Psoas muscle (tissue), 8 donors: ENCODE results near the gene CCZ1B. TPM values are rescaled to one million over a fixed set of nuclear protein-coding genes. Genes with fewer than 3 reads are reported as not detected.
"Not testable (repeated sequence)": the region's sequence is repeated elsewhere in the genome, so short reads cannot be mapped to it uniquely, and the experiment has no call there.

Experiments used
- ATAC-seq, 4 donors: fragments of 200-7000 bp; cut with Tn5 transposase; one replicate each; pipeline ENCODE4 v1.9.1; 2020; ENCODE audit warnings: moderate library complexity in 3 of 4, mild to moderate bottlenecking in 2 of 4
- DNase-seq, 2 donors: peaks; one replicate each; pipeline ENCODE4 v3.0.0-alpha.2; 2020
- H3K27ac ChIP-seq: fragments of 200-600 bp; one replicate; pipeline ENCODE4 v1.8.0; 2022
- H3K27me3 ChIP-seq, 3 donors: fragments of 200-600 bp in 1 of 3; one replicate each; pipeline versions ENCODE4 v1.6.1 to v1.8.0; 2013 to 2022; ENCODE audit warnings: low read length in 2 of 3, mild to moderate bottlenecking in 2 of 3, moderate library complexity in 1 of 3; ENCODE audit not compliant: insufficient read depth in 3 of 3
- H3K36me3 ChIP-seq, 2 donors: fragments of 200-600 bp in 1 of 2; one replicate each; pipeline versions ENCODE4 v1.6.1 to v1.8.0; 2013 to 2022; ENCODE audit warnings: low read depth in 1 of 2, mild to moderate bottlenecking in 1 of 2, moderate library complexity in 1 of 2; ENCODE audit not compliant: insufficient read depth in 1 of 2
- H3K4me1 ChIP-seq: fragments of 200-600 bp; one replicate; pipeline ENCODE4 v1.8.0; 2022
- H3K4me3 ChIP-seq: fragments of 200-600 bp; one replicate; pipeline ENCODE4 v1.8.0; 2022; ENCODE audit warnings: mild to moderate bottlenecking
- H3K9me3 ChIP-seq: fragments of 200-600 bp; one replicate; pipeline ENCODE4 v1.8.0; 2022
- WGBS, 3 donors: extraction: QIAGEN DNeasy Blood & Tissue Kit; methylation state at CpG; one replicate each; pipeline versions ENCODE4 v1.1.6 to v1.1.7; 2013; 5-methylcytosine and 5-hydroxymethylcytosine counted together
- intact Hi-C, 2 donors: fragments of 100-400 bp; cut with DNase I; formaldehyde crosslinking; loops; one replicate each; pipeline versions ENCODE4 v1.11.0 to v1.14.2; 2022
- long read RNA-seq, 2 donors: library from polyadenylated mRNA; unstranded; transcript quantifications; one replicate each; pipeline ENCODE4 v2.0.0, GENCODE V29; 2021
- polyA plus RNA-seq, 3 donors: library from polyadenylated mRNA; stranded (reverse); fragments of 200-250 nt; gene quantifications; one replicate each; pipeline ENCODE4 v1.2.3, GENCODE V29; 2013
- total RNA-seq, 4 donors: library from RNA; stranded (reverse); fragmentation: NEBNext Ultra II Directional in 2 of 4; extraction: Animal tissue kit (Norgen Biotek cat#: 25700) in 2 of 4; gene quantifications; one replicate each; pipeline versions ENCODE4 v1.2.1 to v1.2.4, GENCODE V29; 2021 to 2023
- TF ChIP-seq, protein P1 (sequence below): fragments of 200-600 bp; IDR thresholded peaks from one replicate; pipeline ENCODE4 v1.8.0; 2022; ENCODE audit warnings: antibody characterized with exemption
- donor health status: healthy with polysubstance abuse.
- donor health status: DM: no; HTN: no; CAD: no; lungs with moderate emphysema.
- donor health status: Bipolar disorder and iron deficiency.
- donor health status: healthy.
- donor health status: DM: yes; HTN: yes; CAD: no.
- donor health status: DM: no; HTN: no; CAD: no.
- donor health status: DM: no; HTN: no; CAD: no.
- donor health status: DM: yes; HTN: yes; CAD: no.

Gene CCZ1B
- 10 to 100 TPM; 19.9 to 28.1 (median 24.1) TPM for total RNA-seq
- 10 to 100 TPM; 14.5 to 19.2 (median 16.0) TPM for polyA plus RNA-seq
- long read RNA-seq, donor 1, transcript CCZ1B-201 (15 exons, 2,885 nt) = major isoform, 12 of 14 reads
- long read RNA-seq, donor 1, partial matches to known transcripts = 0 of 14 reads
- long read RNA-seq, donor 1, other reads (novel, unspliced or antisense) = 2 of 14 reads
- long read RNA-seq, donor 2, transcript CCZ1B-201 (15 exons, 2,885 nt) = major isoform, 58 of 69 reads
- long read RNA-seq, donor 2, partial matches to known transcripts = 0 of 69 reads
- long read RNA-seq, donor 2, other reads (novel, unspliced or antisense) = 7 of 69 reads

DNA sequence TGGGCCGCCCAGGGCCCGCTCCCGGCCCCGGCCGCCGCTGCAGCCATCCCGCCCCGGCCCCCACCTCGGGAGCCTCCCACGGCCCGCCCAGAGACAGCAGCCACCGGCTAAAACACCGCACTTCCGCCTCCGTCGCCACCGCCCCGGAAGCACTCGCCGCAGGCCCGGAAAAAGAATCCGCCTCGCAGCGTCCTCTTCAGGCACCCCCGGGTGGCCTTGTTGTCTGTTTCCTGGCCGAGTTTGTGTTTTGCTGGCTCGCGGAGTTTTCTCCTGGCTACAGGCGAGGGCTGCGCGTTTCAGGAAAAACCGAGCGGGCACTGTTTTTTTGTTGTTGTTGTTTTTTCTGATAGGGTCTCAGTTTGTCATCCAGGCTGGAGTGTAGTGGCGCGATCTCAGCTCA is at the start of gene CCZ1B:
Gene CCZ1B, minus strand, starts transcription at position 125 of the 400 bp plus-strand sequence. Its CDS starts 78 bp downstream, at position 47.
- Histone ChIP-seq H3K27ac (peak within 1 kb of the TSS; percentile 76), H3K4me3 (peak within 1 kb of the TSS; percentile 92), H3K36me3 (peaks cover 0 to 15% of the 10 kb centered on the region in 2 donors)
- H3K4me1 ChIP-seq, H3K9me3 ChIP-seq, intact Hi-C loops, H3K27me3 ChIP-seq: not testable (repeated sequence)
- TF ChIP-seq, protein P1, sequence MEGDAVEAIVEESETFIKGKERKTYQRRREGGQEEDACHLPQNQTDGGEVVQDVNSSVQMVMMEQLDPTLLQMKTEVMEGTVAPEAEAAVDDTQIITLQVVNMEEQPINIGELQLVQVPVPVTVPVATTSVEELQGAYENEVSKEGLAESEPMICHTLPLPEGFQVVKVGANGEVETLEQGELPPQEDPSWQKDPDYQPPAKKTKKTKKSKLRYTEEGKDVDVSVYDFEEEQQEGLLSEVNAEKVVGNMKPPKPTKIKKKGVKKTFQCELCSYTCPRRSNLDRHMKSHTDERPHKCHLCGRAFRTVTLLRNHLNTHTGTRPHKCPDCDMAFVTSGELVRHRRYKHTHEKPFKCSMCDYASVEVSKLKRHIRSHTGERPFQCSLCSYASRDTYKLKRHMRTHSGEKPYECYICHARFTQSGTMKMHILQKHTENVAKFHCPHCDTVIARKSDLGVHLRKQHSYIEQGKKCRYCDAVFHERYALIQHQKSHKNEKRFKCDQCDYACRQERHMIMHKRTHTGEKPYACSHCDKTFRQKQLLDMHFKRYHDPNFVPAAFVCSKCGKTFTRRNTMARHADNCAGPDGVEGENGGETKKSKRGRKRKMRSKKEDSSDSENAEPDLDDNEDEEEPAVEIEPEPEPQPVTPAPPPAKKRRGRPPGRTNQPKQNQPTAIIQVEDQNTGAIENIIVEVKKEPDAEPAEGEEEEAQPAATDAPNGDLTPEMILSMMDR = peak; percentile 26
- DNase-seq (peak; percentile 88 to 89), ATAC-seq (peak; percentile 94 to 99 (median 96))
- 1 to 4% (median 2%) methylated on average over 17 to 24 of the region's 35 CpGs for WGBS, 3 donors

DNA sequence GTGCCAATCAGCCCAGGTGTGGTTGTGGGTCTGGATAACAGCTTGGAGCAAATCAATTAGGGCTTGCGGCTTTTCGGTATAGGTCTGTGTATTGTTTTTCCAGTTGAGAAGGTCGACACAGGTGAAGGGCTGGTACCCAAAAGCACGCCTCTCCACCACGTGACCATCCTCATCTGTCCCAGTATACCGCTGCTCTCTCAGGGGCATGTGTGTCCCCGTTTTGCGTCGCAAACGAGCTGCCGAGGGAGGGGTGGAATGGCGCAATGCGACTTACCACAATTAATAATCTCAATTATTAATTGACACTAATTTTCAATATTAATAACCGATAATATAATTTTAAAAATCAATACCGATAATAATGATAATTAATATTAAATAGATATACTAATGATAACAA is 48.9 kb upstream of the CCZ1B start:
- H3K4me3 ChIP-seq, H3K9me3 ChIP-seq, H3K4me1 ChIP-seq, H3K36me3 ChIP-seq, DNase-seq, ATAC-seq, intact Hi-C loops, H3K27me3 ChIP-seq, H3K27ac ChIP-seq: not testable (repeated sequence)
- 93 to 94% (median 93%) methylated on average over 15 of the region's 15 CpGs for WGBS, 3 donors

DNA sequence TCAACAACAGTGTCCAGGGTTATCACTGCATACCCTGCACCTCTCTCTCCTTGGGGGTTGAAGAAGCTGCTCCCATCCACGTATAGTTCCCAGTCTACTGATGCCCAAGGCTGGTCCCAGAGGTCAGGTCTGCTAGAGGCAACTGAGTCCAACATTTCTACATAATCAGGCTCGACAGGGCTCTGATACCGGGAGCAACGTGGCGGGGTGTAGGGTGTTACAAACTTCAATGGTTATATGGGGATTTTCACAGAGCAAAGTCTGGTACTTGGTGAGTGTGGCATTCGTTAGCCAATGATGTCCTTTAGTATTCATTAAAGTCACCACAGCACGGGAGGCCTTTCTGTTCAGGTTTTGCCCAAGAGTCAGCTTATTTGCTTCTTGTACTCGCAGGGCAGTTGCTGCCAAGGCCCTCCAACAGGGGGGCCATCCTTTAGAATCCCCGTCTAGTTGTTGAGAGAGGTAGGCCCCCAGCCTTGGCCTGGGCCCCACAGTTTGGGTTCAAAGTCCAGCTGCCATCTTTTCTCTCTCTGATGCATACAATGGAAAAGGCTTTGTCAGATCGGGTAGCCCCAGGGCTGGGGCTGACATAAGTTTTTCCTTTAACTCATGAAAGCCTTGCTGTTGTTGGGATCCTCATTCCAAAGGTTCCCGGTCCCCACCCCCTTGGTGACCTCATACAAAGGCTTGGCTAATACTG is 46.3 kb upstream of the CCZ1B start:
- intact Hi-C loops, H3K27me3 ChIP-seq, DNase-seq, H3K27ac ChIP-seq, H3K4me3 ChIP-seq, H3K9me3 ChIP-seq, H3K4me1 ChIP-seq, ATAC-seq, H3K36me3 ChIP-seq: not testable (repeated sequence)
- WGBS, 3 donors = 74 to 82% (median 77%) methylated on average over 11 of the region's 11 CpGs

DNA sequence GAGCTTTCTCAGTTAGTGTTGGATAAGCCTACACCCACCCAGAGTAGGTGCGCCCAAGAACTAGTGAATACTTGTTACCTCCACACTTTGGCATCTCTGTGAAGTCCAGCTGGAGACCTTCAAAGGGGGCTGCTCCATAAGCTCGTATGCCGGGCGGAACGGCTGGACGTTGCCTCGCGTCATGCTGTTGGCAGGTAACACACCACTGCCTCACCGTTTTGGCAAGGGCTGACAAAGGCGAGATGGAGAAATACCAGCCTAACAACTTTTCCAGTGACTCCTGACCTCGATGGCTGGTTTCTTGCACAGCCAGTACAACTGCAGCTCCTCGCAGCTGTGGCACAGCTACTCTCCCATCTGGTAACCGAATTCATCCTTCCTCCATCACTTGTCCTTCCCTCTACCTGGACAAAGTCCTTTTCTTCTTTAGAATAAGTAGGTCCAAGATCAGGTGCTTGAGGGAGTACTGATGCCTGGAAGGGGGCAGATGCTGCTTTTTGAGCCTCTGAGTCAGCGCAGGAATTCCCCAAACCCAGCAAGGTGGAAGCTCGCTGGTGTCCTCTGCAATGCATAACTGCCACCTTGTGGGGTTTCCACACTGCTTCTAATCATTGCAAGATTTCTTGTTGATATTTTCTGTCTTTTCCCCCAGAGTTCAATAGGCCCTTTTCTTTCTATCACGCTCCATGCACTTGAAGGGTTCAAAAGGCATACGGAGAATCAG is 45.5 kb upstream of the CCZ1B start:
- H3K27me3 ChIP-seq, intact Hi-C loops, H3K27ac ChIP-seq, H3K9me3 ChIP-seq, H3K4me1 ChIP-seq, H3K4me3 ChIP-seq, DNase-seq, ATAC-seq, H3K36me3 ChIP-seq: not testable (repeated sequence)
- WGBS, 3 donors = 78 to 80% (median 78%) methylated on average over 17 of the region's 17 CpGs

DNA sequence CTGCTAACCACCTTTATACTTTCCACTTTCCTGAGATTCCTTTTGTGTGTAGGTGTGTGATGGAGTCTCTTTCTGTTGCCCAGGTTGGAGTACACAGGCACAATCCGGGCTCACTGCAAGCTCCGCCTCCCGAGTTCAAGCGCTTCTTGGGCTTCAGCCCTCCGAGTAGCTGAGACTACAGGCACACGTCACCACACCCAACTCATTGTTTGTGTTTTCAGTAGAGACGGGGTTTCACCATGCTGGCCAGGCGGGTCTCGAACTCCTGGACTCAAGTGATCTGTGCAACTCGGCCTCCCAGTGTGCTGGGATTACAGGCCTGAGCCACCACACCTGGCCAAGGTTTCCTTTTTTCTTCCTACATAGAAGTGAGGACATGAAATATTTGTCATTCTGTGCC is 38.7 kb upstream of the CCZ1B start:
- H3K36me3 ChIP-seq, H3K4me1 ChIP-seq, H3K27me3 ChIP-seq, intact Hi-C loops, ATAC-seq, H3K27ac ChIP-seq, H3K4me3 ChIP-seq, H3K9me3 ChIP-seq, DNase-seq: not testable (repeated sequence)
- 59 to 82% (median 65%) methylated on average over 10 of the region's 10 CpGs for WGBS, 3 donors

DNA sequence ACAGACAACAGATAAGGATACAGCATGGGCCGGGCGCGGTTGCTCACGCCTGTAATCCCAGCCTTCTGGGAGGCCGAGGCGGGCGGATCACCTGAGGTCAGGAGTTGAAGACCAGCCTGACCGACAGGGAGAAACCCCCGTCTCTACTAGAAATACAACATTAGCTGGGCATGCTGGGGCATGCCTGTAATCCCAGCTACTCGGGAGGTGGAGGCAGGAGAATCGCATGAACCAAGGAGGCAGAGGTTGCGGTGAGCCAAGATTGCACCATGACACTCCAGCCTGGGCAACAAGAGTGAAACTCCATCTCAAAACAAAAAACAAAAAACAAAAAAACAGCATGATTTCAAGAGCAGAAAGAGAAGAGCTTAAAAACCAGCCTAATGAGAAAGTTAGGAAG is 38.1 kb upstream of the CCZ1B start:
- intact Hi-C loops, H3K9me3 ChIP-seq, ATAC-seq, H3K4me1 ChIP-seq, H3K4me3 ChIP-seq, H3K27ac ChIP-seq, DNase-seq, H3K36me3 ChIP-seq, H3K27me3 ChIP-seq: not testable (repeated sequence)
- WGBS, 3 donors = 77 to 93% (median 82%) methylated on average over 12 of the region's 12 CpGs

DNA sequence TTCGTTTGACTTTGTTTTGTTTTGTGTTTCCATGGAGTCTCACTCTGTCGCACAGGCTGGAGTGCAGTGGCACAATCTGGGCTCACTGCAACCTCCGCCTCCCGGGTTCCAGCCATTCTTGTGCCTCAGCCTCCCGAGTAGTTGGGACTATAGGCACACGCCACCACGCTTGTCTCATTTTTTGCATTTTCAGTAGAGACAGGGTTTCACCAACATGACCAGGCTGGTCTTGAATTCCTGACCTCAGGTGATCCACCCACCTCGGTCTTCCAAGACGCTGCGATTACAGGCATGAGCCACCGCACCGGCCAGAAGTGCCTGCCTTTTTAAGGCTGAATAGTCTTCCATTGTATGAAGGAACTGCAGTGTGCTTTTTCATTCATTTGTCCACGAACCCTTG is 36.8 kb upstream of the CCZ1B start:
- H3K4me3 ChIP-seq, H3K4me1 ChIP-seq, H3K9me3 ChIP-seq, H3K27me3 ChIP-seq, H3K27ac ChIP-seq, ATAC-seq, intact Hi-C loops, H3K36me3 ChIP-seq, DNase-seq: not testable (repeated sequence)
- 78 to 86% (median 79%) methylated on average over 12 to 13 of the region's 13 CpGs for WGBS, 3 donors
